AG04449 (cell line): ENCODE data around the gene ARMC9.
A peak's percentile ranks its signal among the peaks of the same experiment; 100 is the strongest.

Source experiments
- CTCF ChIA-PET: fragments of 350-600 bp; formaldehyde crosslinking; extraction: SDS; loops from one replicate; lab custom pipeline; 2021; ENCODE audit warnings: antibody characterized with exemption; lab: Yijun Ruan, JAX
- POLR2A ChIA-PET: fragments of 400-600, 350-600 bp; formaldehyde crosslinking; extraction: SDS; loops from one replicate; lab custom pipeline; 2020; ENCODE audit warnings: antibody characterized with exemption, inconsistent platforms; lab: Yijun Ruan, JAX
- DNase-seq: peaks from one replicate; pipeline ENCODE4 v3.0.0-alpha.2; 2010; ENCODE audit warnings: low read depth, low spot score
- H3K4me3 ChIP-seq: 2 replicates; pipeline ENCODE4 v1.5.1; 2011; ENCODE audit warnings: low read depth, mild to moderate bottlenecking, control low read depth, low read length
- CTCF ChIP-seq: IDR thresholded peaks from one replicate; pipeline ENCODE4 v1.5.1; 2011; ENCODE audit warnings: mild to moderate bottlenecking, moderate library complexity, low read length, control low read depth, inconsistent platforms; ENCODE audit not compliant: insufficient read depth; ENCODE audit errors: missing control alignments

The ARMC9 gene

GRCh38 chr2:231411831-231412617 lies 213.6 kb downstream of the ARMC9 start:
- H3K4me3 ChIP-seq, result peak overlapping the region; percentile 71
- peak; percentile 98 for TF ChIP-seq CTCF
- ChIA-PET POLR2A (interaction anchor here (0.5 to 1.2 kb wide), 3 partner anchors 28 to 169 kb away, joined by 3 to 5 read pairs (median 3); partner anchors contain the start of gene NCL), CTCF (interaction anchor here (0.6 to 14.8 kb wide), 61 partner anchors 9 to 511 kb away, joined by 3 to 218 read pairs (median 5); partner anchors contain the start of gene NCL)
- no peak for DNase-seq

- H3K4me3 ChIP-seq, result peak overlapping the region; percentile 71
- no peak for TF ChIP-seq CTCF
Measured at GRCh38 chr2:231412618-231412963, 214.2 kb downstream of the ARMC9 start.

GRCh38 chr2:231413456-231413855 lies 215.0 kb downstream of the ARMC9 start:
- no peak for DNase-seq
- POLR2A ChIA-PET, result no interaction called here
- no peak for TF ChIP-seq CTCF
- CTCF ChIA-PET, result interaction anchor here (0.9 to 14.8 kb wide), 24 partner anchors 8 to 565 kb away, joined by 3 to 218 read pairs (median 7); no protein-coding TSS in a partner anchor
- no peak overlapping the region for H3K4me3 ChIP-seq

More at GRCh38 chr2:231412618-231412963, 214.2 kb downstream of the ARMC9 start:
- ChIA-PET POLR2A (interaction anchor here (1.0 to 1.2 kb wide), 2 partner anchors 52 to 169 kb away, joined by 3 to 5 read pairs; partner anchors contain the start of gene NCL), CTCF (interaction anchor here (0.6 to 14.8 kb wide), 58 partner anchors 9 to 565 kb away, joined by 3 to 218 read pairs (median 5); partner anchors contain the start of gene NCL)
- no peak for DNase-seq

GRCh38 chr2:231413921-231414476 lies 215.6 kb downstream of the ARMC9 start:
- CTCF ChIA-PET, result interaction anchor here (0.9 to 14.8 kb wide), 14 partner anchors 12 to 311 kb away, joined by 3 to 218 read pairs (median 8); no protein-coding TSS in a partner anchor
- H3K4me3 ChIP-seq, result no peak overlapping the region
- no peak for DNase-seq
- POLR2A ChIA-PET, result no interaction called here
- TF ChIP-seq CTCF, result no peak

- ChIA-PET POLR2A (no interaction called here), CTCF (interaction anchor here (0.7 to 14.8 kb wide), 8 partner anchors 15 to 428 kb away, joined by 3 to 218 read pairs (median 5); no protein-coding TSS in a partner anchor)
- DNase-seq, result no peak
- no peak overlapping the region for H3K4me3 ChIP-seq
- no peak for TF ChIP-seq CTCF
Measured at GRCh38 chr2:231415029-231415428, 216.6 kb downstream of the ARMC9 start.
